Endothelial cell of umbilical vein (primary cell): Measurements from ENCODE around the gene LDAF1. TPM values are rescaled to one million over a fixed set of nuclear protein-coding genes. Genes with fewer than 3 reads are reported as not detected.

ENCODE experiments used
- BruUV-seq: library from RNA; stranded (reverse); fragments of 400-500 nt; replicated peaks from 2 replicates; lab custom pipeline; 2021; lab: Mats Ljungman, UMichigan
- CTCF ChIA-PET: fragments of 300-600, 350-600 bp; sonication (Branson Sonifier 250); formaldehyde crosslinking; loops from one replicate; lab custom pipeline; 2021; ENCODE audit warnings: antibody characterized with exemption, inconsistent platforms; lab: Charles Lee
- POLR2A ChIA-PET: fragments of 300-600, 350-600 bp; sonication (Branson Sonifier 250); formaldehyde crosslinking; loops from one replicate; lab custom pipeline; 2021; ENCODE audit warnings: antibody characterized with exemption, inconsistent platforms; lab: Charles Lee
- DNase-seq: peaks from one replicate; pipeline ENCODE4 v3.0.0-alpha.2; 2011; ENCODE audit warnings: low read depth, low spot score
- FAIRE-seq: peaks from 2 replicates; lab custom pipeline; 2011; peaks lifted over from hg19 to GRCh38; lab: Jason Lieb, UNC
- H2AFZ ChIP-seq: 2 replicates; pipeline ENCODE4 v1.6.0; 2012; ENCODE audit warnings: low read depth, low read length, control low read depth, inconsistent platforms
- H3K27ac ChIP-seq: 2 replicates; pipeline ENCODE4 v1.5.1; 2011; ENCODE audit warnings: low read depth, mild to moderate bottlenecking, control low read depth, low read length, moderate library complexity; ENCODE audit not compliant: insufficient read depth
- H3K27me3 ChIP-seq, 2 experiments: 2 replicates each; pipeline versions ENCODE4 v1.6.0 to v1.6.1; 2011; ENCODE audit warnings: low read length in 2 of 2, mixed read lengths in 1 of 2; ENCODE audit not compliant: control insufficient read depth in 2 of 2, insufficient read depth in 2 of 2
- H3K36me3 ChIP-seq, 2 experiments: 2 replicates in 1 of 2; 3 replicates in 1 of 2; pipeline ENCODE4 v1.5.1; 2011; ENCODE audit warnings: low read length in 2 of 2, mild to moderate bottlenecking in 1 of 2, moderate library complexity in 1 of 2; ENCODE audit not compliant: control insufficient read depth in 2 of 2, insufficient read depth in 2 of 2; ENCODE audit errors: extremely low read depth in 1 of 2
- H3K4me1 ChIP-seq: 3 replicates; pipeline ENCODE4 v1.5.1; 2011; ENCODE audit warnings: mild to moderate bottlenecking, low read length; ENCODE audit not compliant: control insufficient read depth, insufficient read depth; ENCODE audit errors: extremely low read depth
- H3K4me2 ChIP-seq: 2 replicates; pipeline ENCODE4 v1.6.1; 2011; ENCODE audit warnings: low read length, control low read depth, mixed read lengths; ENCODE audit not compliant: insufficient read depth
- H3K4me3 ChIP-seq, 3 experiments: fragments of 200-600 bp in 1 of 3; sonication (generic), shearing (Covaris generic) in 1 of 3; replicated peaks in 1 of 3; 2 replicates each; pipeline ENCODE4 v1.5.1; 2011 to 2016; ENCODE audit warnings: control low read depth in 3 of 3, low read length in 3 of 3, mild to moderate bottlenecking in 2 of 3, inconsistent platforms in 1 of 3, low read depth in 1 of 3, moderate library complexity in 1 of 3; ENCODE audit not compliant: insufficient read depth in 1 of 3
- H3K79me2 ChIP-seq: 2 replicates; pipeline ENCODE4 v1.6.0; 2012; ENCODE audit warnings: low read length, inconsistent platforms; ENCODE audit not compliant: control insufficient read depth, insufficient read depth
- H3K9ac ChIP-seq: replicated peaks from 2 replicates; pipeline ENCODE3; 2011; ENCODE audit warnings: low read length, control low read depth; ENCODE audit not compliant: insufficient read depth; ENCODE audit errors: extremely low read depth
- H3K9me1 ChIP-seq: replicated peaks from 3 replicates; pipeline ENCODE4 v1.6.0; 2011; ENCODE audit warnings: mild to moderate bottlenecking, low read length; ENCODE audit not compliant: control insufficient read depth, insufficient read depth; ENCODE audit errors: extremely low read depth
- H3K9me3 ChIP-seq: replicated peaks from 2 replicates; pipeline ENCODE4 v1.5.1; 2012; ENCODE audit warnings: low read length, inconsistent platforms; ENCODE audit not compliant: control insufficient read depth, insufficient read depth
- H4K20me1 ChIP-seq: replicated peaks from 2 replicates; pipeline ENCODE3; 2011; ENCODE audit warnings: mild to moderate bottlenecking, low read length; ENCODE audit not compliant: control insufficient read depth, insufficient read depth; ENCODE audit errors: extremely low read depth
- CTCF ChIP-seq, 2 donors: IDR thresholded peaks; 1 replicate in 1 of 2; 2 replicates in 1 of 2; pipeline ENCODE4 v1.5.1; 2011; ENCODE audit warnings: low read length in 2 of 2, mild to moderate bottlenecking in 2 of 2, moderate library complexity in 2 of 2, control low read depth in 1 of 2, inconsistent platforms in 1 of 2, low read depth in 1 of 2; ENCODE audit not compliant: insufficient read depth in 1 of 2; ENCODE audit errors: extremely low read depth in 1 of 2
- GATA2 ChIP-seq: IDR thresholded peaks from 2 replicates; pipeline ENCODE4 v1.7.0; 2011; ENCODE audit warnings: low read depth, mild to moderate bottlenecking, moderate library complexity, mixed read lengths, low read length; ENCODE audit not compliant: insufficient read length, insufficient read depth
- JUN ChIP-seq: IDR thresholded peaks from 2 replicates; pipeline ENCODE4 v1.6.1; 2011; ENCODE audit warnings: borderline replicate concordance, low read depth; ENCODE audit not compliant: insufficient read length, insufficient read depth
- MYC ChIP-seq: IDR thresholded peaks from one replicate; pipeline ENCODE4 v1.6.1; 2011; ENCODE audit warnings: mild to moderate bottlenecking, low read depth, low read length
- POLR2A ChIP-seq: IDR thresholded peaks from 2 replicates; pipeline ENCODE4 v1.6.1; 2012; ENCODE audit warnings: low read depth, mild to moderate bottlenecking, control low read depth, low read length
- dilution Hi-C: fragments of 300-500 bp; cut with MboI; formaldehyde crosslinking; loops from one replicate; pipeline ENCODE4 v1.15.0; 2019; ENCODE audit warnings: low sequenced_read_pairs; ENCODE audit not compliant: extremely low pct_ligation_motif_present
- intact Hi-C: fragments of 100-400 bp; cut with micrococcal nuclease; formaldehyde crosslinking; loops from one replicate; pipeline ENCODE4 v1.10.0; 2022
- polyA plus RNA-seq, 4 experiments: library from polyadenylated mRNA; depleted of rRNA in 3 of 4; stranded (reverse) in 3 of 4; unstranded in 1 of 4; fragments of >200 nt; gene quantifications; 2 replicates each; pipeline versions ENCODE4 v1.2.1 to v1.2.3, GENCODE V29; 2011 to 2012; ENCODE audit warnings: missing spikeins in 1 of 4
- total RNA-seq: library from RNA; stranded (reverse); gene quantifications from 2 replicates; pipeline ENCODE4 v1.2.3, GENCODE V29; 2021
- TF ChIP-seq, protein P1 (sequence below): IDR thresholded peaks from 2 replicates; pipeline ENCODE4 v1.6.1; 2011; ENCODE audit not compliant: insufficient read depth, insufficient read length

Gene LDAF1
- total and polyA plus RNA-seq, 2 donors (not counting 3 experiments of a cell fraction or from before 2014, with no cell fraction given) = 20.4 to 37.5 TPM

- Histone ChIP-seq H3K27me3 (peaks cover 7% of the 10 kb centered on the region in 2 experiments), H3K4me1 (no peaks in the 10 kb centered on the region), H3K9me3 (no peaks in the 10 kb centered on the region), H3K9ac (no peak overlapping the region), H3K9me1 (no peaks in the 10 kb centered on the region), H3K79me2 (no peaks in the 10 kb centered on the region), H4K20me1 (no peaks in the 10 kb centered on the region), H3K27ac (no peak overlapping the region), H2AFZ (no peak overlapping the region), H3K4me2 (no peak overlapping the region), H3K36me3 (no peaks in the 10 kb centered on the region), H3K4me3 (no peak overlapping the region)
- POLR2A ChIA-PET = no interaction called here
- dilution Hi-C loops (no loop called here), intact Hi-C loops (no loop called here)
- CTCF ChIA-PET = interaction anchor here (1.3 to 1.8 kb wide), 2 partner anchors 11 to 43 kb away, joined by 3 to 16 read pairs; no protein-coding TSS in a partner anchor
- TF ChIP-seq MYC = no peak
- TF ChIP-seq GATA2 = no peak
- TF ChIP-seq, protein P1, sequence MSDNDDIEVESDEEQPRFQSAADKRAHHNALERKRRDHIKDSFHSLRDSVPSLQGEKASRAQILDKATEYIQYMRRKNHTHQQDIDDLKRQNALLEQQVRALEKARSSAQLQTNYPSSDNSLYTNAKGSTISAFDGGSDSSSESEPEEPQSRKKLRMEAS = no peak
- TF ChIP-seq POLR2A = no peak
- no peak for TF ChIP-seq JUN
- TF ChIP-seq CTCF (IDR thresholded peaks at IDR 0.05; ENCODE audit: extremely low read depth in 1 of 2, insufficient read depth in 1 of 2, low read depth in 1 of 2, low read length in 2 of 2) = no peak
- DNase-seq (no peak), FAIRE-seq (peak; percentile 46)
- no TSS peak for BruUV-seq
Observed at GRCh38 chr16:21199607-21200218, 41.2 kb downstream of the LDAF1 start.
